Chondrocyte (in vitro differentiated cells): ENCODE measurements around the gene NAA35. TPM values are rescaled to one million over a fixed set of nuclear protein-coding genes. Genes with fewer than 3 reads are reported as not detected.
"Not testable (repeated sequence)": the region's sequence is repeated elsewhere in the genome, so short reads cannot be mapped to it uniquely, and the experiment has no call there.

Source experiments
- DNase-seq: peaks from one replicate; pipeline ENCODE4 v3.0.0; 2021; ENCODE audit warnings: mixed read lengths, low spot score
- H3K27ac Mint-ChIP-seq: one replicate; pipeline ENCODE4 v1.8.0; 2021; ENCODE audit warnings: mild to moderate bottlenecking, moderate library complexity, mixed read lengths; ENCODE audit not compliant: unreplicated experiment
- H3K27me3 Mint-ChIP-seq: 2 replicates; pipeline ENCODE4 v1.8.0; 2021; ENCODE audit warnings: low read depth, mixed read lengths
- H3K36me3 Mint-ChIP-seq: 2 replicates; pipeline ENCODE4 v1.8.0; 2021; ENCODE audit warnings: low read depth, mixed read lengths
- H3K4me1 Mint-ChIP-seq: 2 replicates; pipeline ENCODE4 v1.8.0; 2021; ENCODE audit warnings: low read depth, mild to moderate bottlenecking, mixed read lengths
- H3K4me3 Mint-ChIP-seq: one replicate; pipeline ENCODE4 v1.8.0; 2021; ENCODE audit warnings: mild to moderate bottlenecking, moderate library complexity, mixed read lengths; ENCODE audit not compliant: unreplicated experiment
- H3K9me3 Mint-ChIP-seq: 2 replicates; pipeline ENCODE4 v1.8.0; 2021; ENCODE audit warnings: low read depth, mixed read lengths
- CTCF ChIP-seq: fragments of 200-600 bp; sonication (generic); IDR thresholded peaks from 2 replicates; pipeline ENCODE4 v1.5.0; 2021; ENCODE audit warnings: antibody characterized with exemption, mild to moderate bottlenecking, moderate library complexity
- total RNA-seq: library from RNA; stranded (reverse); gene quantifications from 3 replicates; pipeline ENCODE4 v1.2.1, GENCODE V29; 2021

NAA35 gene
- total RNA-seq, 1 donor from 2014 or later: 20.7 TPM

GRCh38 chr9:85914108-85914507 is 26.8 kb upstream of the NAA35 start:
- H3K27me3 Mint-ChIP-seq: no peaks in the 10 kb centered on the region
- DNase-seq: no peak
- H3K9me3 Mint-ChIP-seq: no peaks in the 10 kb centered on the region
- no peak for TF ChIP-seq CTCF
- no peak overlapping the region for H3K4me3 Mint-ChIP-seq
- H3K27ac Mint-ChIP-seq: no peak overlapping the region
- H3K4me1 Mint-ChIP-seq: peaks cover 7% of the 10 kb centered on the region
- H3K36me3 Mint-ChIP-seq: peaks cover 3% of the 10 kb centered on the region

- H3K4me3 Mint-ChIP-seq: no peak overlapping the region
- peaks cover 7% of the 10 kb centered on the region for H3K4me1 Mint-ChIP-seq
- no peaks in the 10 kb centered on the region for H3K27me3 Mint-ChIP-seq
- DNase-seq: no peak
- H3K27ac Mint-ChIP-seq: no peak overlapping the region
- no peaks in the 10 kb centered on the region for H3K36me3 Mint-ChIP-seq
- H3K9me3 Mint-ChIP-seq: no peaks in the 10 kb centered on the region
- no peak for TF ChIP-seq CTCF
Observed at GRCh38 chr9:85917756-85918155, 23.2 kb upstream of the NAA35 start.

GRCh38 chr9:85925493-85925892 is 15.5 kb upstream of the NAA35 start:
- H3K4me1 Mint-ChIP-seq: peaks cover 13% of the 10 kb centered on the region
- H3K27ac Mint-ChIP-seq: no peak overlapping the region
- DNase-seq: no peak
- no peaks in the 10 kb centered on the region for H3K36me3 Mint-ChIP-seq
- peaks cover 4% of the 10 kb centered on the region for H3K27me3 Mint-ChIP-seq
- no peaks in the 10 kb centered on the region for H3K9me3 Mint-ChIP-seq
- TF ChIP-seq CTCF: no peak
- H3K4me3 Mint-ChIP-seq: no peak overlapping the region

GRCh38 chr9:85927076-85927475 is 13.9 kb upstream of the NAA35 start:
- no peaks in the 10 kb centered on the region for H3K36me3 Mint-ChIP-seq
- H3K27me3 Mint-ChIP-seq: peaks cover 4% of the 10 kb centered on the region
- no peak for TF ChIP-seq CTCF
- H3K27ac Mint-ChIP-seq: peak overlapping the region; percentile 33
- DNase-seq: no peak
- no peak overlapping the region for H3K4me3 Mint-ChIP-seq
- H3K4me1 Mint-ChIP-seq: peaks cover 13% of the 10 kb centered on the region
- no peaks in the 10 kb centered on the region for H3K9me3 Mint-ChIP-seq

- Mint-ChIP-seq H3K4me1 (peaks cover 12% of the 10 kb centered on the region), H3K9me3 (no peaks in the 10 kb centered on the region), H3K27ac (no peak overlapping the region), H3K27me3 (peaks cover 4% of the 10 kb centered on the region), H3K4me3 (no peak overlapping the region), H3K36me3 (no peaks in the 10 kb centered on the region)
- no peak for DNase-seq
- TF ChIP-seq CTCF: no peak
Observed at GRCh38 chr9:85931495-85931894, 9.5 kb upstream of the NAA35 start.

- H3K9me3 Mint-ChIP-seq, H3K36me3 Mint-ChIP-seq, H3K4me3 Mint-ChIP-seq, H3K27me3 Mint-ChIP-seq, DNase-seq, H3K4me1 Mint-ChIP-seq: not testable (repeated sequence)
- peak overlapping the region; percentile 8 for H3K27ac Mint-ChIP-seq
Observed at GRCh38 chr9:85935950-85936349, 5.0 kb upstream of the NAA35 start.
